ENCODE data around the gene OXNAD1. TPM values are rescaled to one million over a fixed set of nuclear protein-coding genes. Genes with fewer than 3 reads are reported as not detected.

OXNAD1 gene
- total RNA-seq, 2 donors from 2014 or later, result 13.5 to 18.8 TPM

DNA sequence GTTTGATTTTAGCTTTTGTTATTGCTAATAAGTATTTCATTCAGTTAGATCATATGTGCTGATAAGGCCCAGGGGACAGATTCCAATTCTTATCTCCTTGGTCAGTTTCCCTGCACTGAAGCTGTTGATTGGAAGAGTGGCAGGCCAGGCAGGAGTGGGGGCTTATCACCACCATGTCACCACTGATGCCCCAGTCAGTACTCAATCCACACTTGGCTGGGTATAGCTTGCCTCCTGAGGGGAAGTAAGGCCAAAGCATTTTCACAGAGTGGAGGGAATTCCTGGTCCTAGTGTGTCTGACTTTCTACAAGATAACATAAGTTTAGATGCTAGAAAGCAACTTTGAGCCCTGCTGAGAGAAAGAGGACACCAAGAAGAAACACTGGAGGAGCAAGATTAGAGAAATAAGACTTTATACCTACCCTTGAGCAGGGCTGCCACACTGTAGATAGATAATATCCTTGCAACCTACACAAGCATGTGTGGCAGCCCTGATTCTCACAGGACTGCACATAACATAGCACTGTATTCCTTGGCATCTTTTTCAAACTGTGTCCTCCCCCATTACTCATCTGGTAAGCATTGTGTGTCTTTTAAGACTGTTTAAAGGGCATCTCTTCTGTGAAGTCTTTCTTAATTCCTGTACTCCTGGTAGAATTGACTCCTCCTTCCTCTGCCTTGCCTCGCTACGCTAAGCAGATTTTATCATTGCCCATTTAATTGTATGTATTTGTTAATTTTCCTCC, 24.3 kb downstream of the OXNAD1 start:
- H3K27ac ChIP-seq, result no peak overlapping the region
- WGBS, 2 donors, result 90 to 91% methylated on average over 2 of the region's 2 CpGs
- no peak for TF ChIP-seq POLR2A (IDR thresholded peaks at IDR 0.05)
- TF ChIP-seq, protein P1, sequence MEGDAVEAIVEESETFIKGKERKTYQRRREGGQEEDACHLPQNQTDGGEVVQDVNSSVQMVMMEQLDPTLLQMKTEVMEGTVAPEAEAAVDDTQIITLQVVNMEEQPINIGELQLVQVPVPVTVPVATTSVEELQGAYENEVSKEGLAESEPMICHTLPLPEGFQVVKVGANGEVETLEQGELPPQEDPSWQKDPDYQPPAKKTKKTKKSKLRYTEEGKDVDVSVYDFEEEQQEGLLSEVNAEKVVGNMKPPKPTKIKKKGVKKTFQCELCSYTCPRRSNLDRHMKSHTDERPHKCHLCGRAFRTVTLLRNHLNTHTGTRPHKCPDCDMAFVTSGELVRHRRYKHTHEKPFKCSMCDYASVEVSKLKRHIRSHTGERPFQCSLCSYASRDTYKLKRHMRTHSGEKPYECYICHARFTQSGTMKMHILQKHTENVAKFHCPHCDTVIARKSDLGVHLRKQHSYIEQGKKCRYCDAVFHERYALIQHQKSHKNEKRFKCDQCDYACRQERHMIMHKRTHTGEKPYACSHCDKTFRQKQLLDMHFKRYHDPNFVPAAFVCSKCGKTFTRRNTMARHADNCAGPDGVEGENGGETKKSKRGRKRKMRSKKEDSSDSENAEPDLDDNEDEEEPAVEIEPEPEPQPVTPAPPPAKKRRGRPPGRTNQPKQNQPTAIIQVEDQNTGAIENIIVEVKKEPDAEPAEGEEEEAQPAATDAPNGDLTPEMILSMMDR (IDR thresholded peaks at IDR 0.05), result no peak

GRCh38 chr3:16290007-16290826, 25.2 kb downstream of the OXNAD1 start:
- intact Hi-C loops (cut with DNase I), result loop anchor here (5.0 kb wide), 1 partner anchor 262 kb away; no protein-coding TSS in a partner anchor
- no peaks in the 10 kb centered on the region for H3K27me3 ChIP-seq
- H3K9me3 ChIP-seq, result no peaks in the 10 kb centered on the region
- DNase-seq (peak; percentile 28 to 54 (median 46)), ATAC-seq (peak; percentile 66)
- H3K27ac ChIP-seq, result no peak overlapping the region
- no peak overlapping the region for H3K4me3 ChIP-seq
- no peaks in the 10 kb centered on the region for H3K4me1 ChIP-seq
- no peaks in the 10 kb centered on the region for H3K36me3 ChIP-seq (replicated peaks in 1 of 2; ENCODE audit: insufficient read depth in 1 of 2, low read depth in 2 of 2)
- TF ChIP-seq, protein P1 (IDR thresholded peaks at IDR 0.05), result peak; percentile 17 to 79 (median 62)
- TF ChIP-seq POLR2A (IDR thresholded peaks at IDR 0.05), result no peak
- 43 to 50% methylated on average over 3 of the region's 3 CpGs for WGBS, 2 donors

More for the DNA sequence above, 24.3 kb downstream of the OXNAD1 start:
- Histone ChIP-seq H3K4me1 (no peaks in the 10 kb centered on the region), H3K27me3 (no peaks in the 10 kb centered on the region), H3K36me3 (replicated peaks in 1 of 2; ENCODE audit: insufficient read depth in 1 of 2, low read depth in 2 of 2) (no peaks in the 10 kb centered on the region), H3K4me3 (no peak overlapping the region), H3K9me3 (no peaks in the 10 kb centered on the region)
- ATAC-seq (no peak), DNase-seq (no peak)
- intact Hi-C loops (cut with DNase I), result no loop called here

DNA sequence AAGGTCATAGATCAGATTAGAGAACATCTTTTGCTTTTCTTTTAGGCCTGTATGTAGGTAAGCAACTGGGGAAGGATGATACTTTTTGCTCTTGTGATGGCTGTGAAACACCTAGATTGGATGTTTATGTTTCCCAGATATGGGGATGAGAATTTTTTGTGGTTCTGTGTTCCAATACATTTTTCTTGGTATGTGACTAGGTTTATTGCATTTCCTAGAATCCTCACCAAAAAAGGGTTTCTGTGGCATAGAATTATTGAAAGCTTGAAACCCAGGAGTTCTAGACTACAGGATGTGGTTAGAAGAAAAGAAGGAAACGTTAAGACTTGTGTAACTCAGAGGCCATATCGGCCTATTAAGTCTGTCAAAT, 25.8 kb downstream of the OXNAD1 start:
- ATAC-seq (no peak), DNase-seq (no peak)
- Histone ChIP-seq H3K27me3 (no peaks in the 10 kb centered on the region), H3K4me3 (no peak overlapping the region), H3K36me3 (replicated peaks in 1 of 2; ENCODE audit: insufficient read depth in 1 of 2, low read depth in 2 of 2) (no peaks in the 10 kb centered on the region), H3K4me1 (no peaks in the 10 kb centered on the region), H3K9me3 (no peaks in the 10 kb centered on the region), H3K27ac (no peak overlapping the region)
- 57 to 61% methylated on average over 2 of the region's 2 CpGs for WGBS, 2 donors
- TF ChIP-seq, protein P1 (IDR thresholded peaks at IDR 0.05), result no peak
- no peak for TF ChIP-seq POLR2A (IDR thresholded peaks at IDR 0.05)
- intact Hi-C loops (cut with DNase I), result loop anchor here (5.0 kb wide), 1 partner anchor 261 kb away; no protein-coding TSS in a partner anchor

GRCh38 chr3:16294844-16295243, 29.8 kb downstream of the OXNAD1 start:
- DNase-seq, result no peak
- intact Hi-C loops (cut with DNase I), result loop anchor here (5.0 kb wide), 1 partner anchor 257 kb away; no protein-coding TSS in a partner anchor
- no peaks in the 10 kb centered on the region for H3K4me1 ChIP-seq
- no peak overlapping the region for H3K4me3 ChIP-seq
- no peaks in the 10 kb centered on the region for H3K9me3 ChIP-seq
- TF ChIP-seq POLR2A (IDR thresholded peaks at IDR 0.05), result no peak
- TF ChIP-seq, protein P1 (IDR thresholded peaks at IDR 0.05), result no peak
- ATAC-seq, result no peak
- no peaks in the 10 kb centered on the region for H3K27me3 ChIP-seq
- 91 to 92% methylated on average over 5 of the region's 5 CpGs for WGBS, 2 donors
- H3K27ac ChIP-seq, result no peak overlapping the region
- H3K36me3 ChIP-seq (replicated peaks in 1 of 2; ENCODE audit: insufficient read depth in 1 of 2, low read depth in 2 of 2), result no peaks in the 10 kb centered on the region

Data from body of pancreas (tissue), 4 donors.